ENCODE measurements around the gene CRISPLD2. TPM values are rescaled to one million over a fixed set of nuclear protein-coding genes. Genes with fewer than 3 reads are reported as not detected.

Gene CRISPLD2
- total and polyA plus RNA-seq, 9 of the 15 experiments (the other 6 are each of a cell fraction or from before 2014, with no cell fraction given) = 0.03 to 0.24 (median 0.04) TPM; not detected in 4

GRCh38 chr16:84929421-84930297, 109.9 kb downstream of the CRISPLD2 start (continued):
- TF ChIP-seq E2F6 (IDR thresholded peaks at IDR 0.05; ENCODE audit: borderline replicate concordance in 1 of 2, extremely low read depth in 1 of 2, insufficient read depth in 1 of 2, insufficient read length in 1 of 2, low read depth in 1 of 2, low read length in 1 of 2, poor library complexity in 1 of 2, severe bottlenecking in 1 of 2) (peak; percentile 78 to 91), MAX (CRISPR knock-in tag; IDR thresholded peaks at IDR 0.05) (peak; percentile 100), RBBP5 (IDR thresholded peaks at IDR 0.05; ENCODE audit: borderline replicate concordance, insufficient read depth, low read length, poor library complexity, severe bottlenecking) (no peak), MNT (conservative IDR thresholded peaks at IDR 0.05) (peak; percentile 82 to 90), FOXK1 (CRISPR knock-in tag; IDR thresholded peaks at IDR 0.05; ENCODE audit: borderline replicate concordance) (peak; percentile 64; the same call in 1 of the 2 replicates), YY1 (IDR thresholded peaks at IDR 0.05; ENCODE audit: borderline replicate concordance in 1 of 3, control insufficient read depth in 1 of 3, extremely low read depth in 1 of 3, insufficient read depth in 3 of 3, insufficient read length in 1 of 3, insufficient replicate concordance in 2 of 3, low read depth in 1 of 3, low read length in 2 of 3) (peak in 1 of 3 experiments; percentile 5), SAFB2 (IDR thresholded peaks at IDR 0.05; ENCODE audit: borderline replicate concordance, low read depth, low read length, severe bottlenecking) (no peak), MEF2D (tag; conservative IDR thresholded peaks at IDR 0.05; ENCODE audit: low read depth) (no peak), HEY1 (CRISPR knock-in tag; IDR thresholded peaks at IDR 0.05; ENCODE audit: borderline replicate concordance) (no peak), ZBTB33 (CRISPR knock-in tag; IDR thresholded peaks at IDR 0.05) (peak; percentile 99), NBN (IDR thresholded peaks at IDR 0.05; ENCODE audit: low read depth) (no peak), FOXA3 (CRISPR knock-in tag; conservative IDR thresholded peaks at IDR 0.05 in 1 of 2, IDR thresholded peaks at IDR 0.05 in 1 of 2) (peak in 1 of 2 experiments; percentile 81; a peak in 1 of 4 replicates), ZNF41 (CRISPR knock-in tag; conservative IDR thresholded peaks at IDR 0.05) (no peak), RBM39 (optimal IDR thresholded peaks at IDR 0.05; ENCODE audit: low read depth, low read length) (no peak), ZNF668 (CRISPR knock-in tag; IDR thresholded peaks at IDR 0.05) (no peak), ZFX (CRISPR knock-in tag; IDR thresholded peaks at IDR 0.05) (peak; percentile 77), ATF7 (IDR thresholded peaks at IDR 0.05) (no peak), E2F4 (CRISPR knock-in tag; IDR thresholded peaks at IDR 0.05; ENCODE audit: low read depth) (peak; percentile 71; the same call in 1 of the 2 replicates)
